Smooth muscle cell of the pulmonary artery (primary cell): ENCODE results near the gene AKR1C2. TPM values are rescaled to one million over a fixed set of nuclear protein-coding genes. Genes with fewer than 3 reads are reported as not detected.

Source experiments
- total RNA-seq: library from RNA; depleted of rRNA; stranded (reverse); fragments of >200 nt; gene quantifications from 2 replicates; pipeline ENCODE4 v1.2.3, GENCODE V29; 2014

Gene AKR1C2
- total RNA-seq: 8.2 and 14.9 TPM in 2 replicates

DNA sequence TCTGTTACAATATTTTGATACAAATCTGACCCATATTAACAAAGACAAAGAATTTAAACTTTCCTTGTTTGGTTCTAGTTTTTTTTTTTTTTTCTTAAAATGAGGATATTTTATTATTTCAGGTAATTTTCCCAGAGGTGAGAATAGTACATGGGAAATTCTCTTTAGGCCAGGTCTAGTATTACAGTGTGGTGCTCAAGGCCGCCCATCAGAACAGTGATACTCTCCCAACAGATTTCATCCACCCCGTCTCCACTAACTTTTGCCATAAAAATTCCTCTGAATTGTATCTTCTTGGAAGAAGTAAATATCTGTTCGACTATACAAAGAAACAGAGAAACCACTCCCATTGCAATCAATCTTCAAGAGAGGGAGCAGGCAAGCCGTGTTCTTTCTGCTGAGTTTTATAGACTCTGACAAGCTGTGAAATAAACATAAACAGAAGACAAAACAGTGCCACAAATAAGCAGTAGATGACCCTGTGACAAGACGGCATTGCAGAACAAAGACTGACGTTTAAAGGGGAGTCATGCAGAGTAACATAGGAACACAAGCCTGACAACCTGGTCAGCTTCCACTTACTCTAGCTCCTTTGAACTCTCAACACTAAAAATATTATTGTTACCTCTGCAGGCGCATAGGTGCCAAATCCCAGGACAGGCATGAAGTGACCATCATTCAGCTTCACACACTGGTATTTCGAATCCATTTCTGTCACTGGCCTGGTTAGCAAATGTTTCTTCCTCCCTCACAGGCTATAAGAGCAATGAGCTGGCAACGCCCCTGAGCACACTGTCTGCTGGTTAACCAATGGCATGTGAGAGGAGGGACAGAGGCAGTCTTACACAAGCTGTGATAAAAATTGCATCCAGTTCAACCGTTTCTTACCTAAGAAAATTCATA, at the start of gene AKR1C2:
AKR1C2 (minus strand) TSS at position 731 of the 903 bp plus-strand sequence; CDS start at position 709, 22 bp downstream.

DNA sequence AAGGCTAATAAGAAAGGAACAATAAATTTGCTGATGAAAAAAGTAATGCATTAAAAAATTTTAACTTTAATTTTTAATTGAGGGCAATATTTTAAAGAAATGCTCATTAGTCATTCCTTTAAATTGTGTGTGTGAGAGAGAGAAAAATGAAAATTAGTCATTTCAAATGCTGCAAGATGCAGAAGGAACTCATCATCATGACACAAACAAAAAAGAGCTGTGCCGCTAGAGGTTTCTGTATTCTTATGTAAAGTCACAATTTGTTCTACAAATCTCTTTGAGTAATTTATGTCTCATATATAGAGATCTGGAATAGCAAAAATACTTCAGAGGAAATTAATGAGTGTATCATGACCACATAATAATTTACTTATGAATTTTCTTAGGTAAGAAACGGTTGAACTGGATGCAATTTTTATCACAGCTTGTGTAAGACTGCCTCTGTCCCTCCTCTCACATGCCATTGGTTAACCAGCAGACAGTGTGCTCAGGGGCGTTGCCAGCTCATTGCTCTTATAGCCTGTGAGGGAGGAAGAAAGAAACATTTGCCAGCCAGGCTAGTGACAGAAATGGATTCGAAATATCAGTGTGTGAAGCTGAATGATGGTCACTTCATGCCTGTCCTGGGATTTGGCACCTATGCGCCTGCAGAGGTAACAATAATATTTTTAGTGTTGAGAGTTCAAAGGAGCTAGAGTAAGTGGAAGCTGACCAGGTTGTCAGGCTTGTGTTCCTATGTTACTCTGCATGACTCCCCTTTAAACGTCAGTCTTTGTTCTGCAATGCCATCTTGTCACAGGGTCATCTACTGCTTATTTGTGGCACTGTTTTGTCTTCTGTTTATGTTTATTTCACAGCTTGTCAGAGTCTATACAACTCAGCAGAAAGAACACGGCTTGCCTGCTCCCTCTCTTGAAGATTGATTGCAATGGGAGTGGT, 40.5 kb downstream of the AKR1C2 start, which contains the start of gene AKR1C1:
AKR1C1 (plus strand) TSS at position 540 of the 939 bp plus-strand sequence; CDS start at position 570, 30 bp downstream.

Other genes with a start within 250 kb of the AKR1C2 start
- gene AKR1E2, start 177.7 kb downstream of the AKR1C2 start, total RNA-seq: 9.5 and 18.4 TPM in 2 replicates
- gene AKR1C1, start 40.4 kb downstream of the AKR1C2 start, total RNA-seq: 79.3 and 99.2 TPM in 2 replicates
- 42.8 and 74.1 TPM in 2 replicates for gene AKR1C3, start 90.6 kb upstream of the AKR1C2 start, total RNA-seq
- gene AKR1C8, start 181.3 kb upstream of the AKR1C2 start, total RNA-seq: not detected in 2 replicates
- not detected in 2 replicates for gene AKR1C4, start 193.0 kb upstream of the AKR1C2 start, total RNA-seq